Small intestine (tissue), 16 donors: ENCODE data around the gene PRDM12. TPM values are rescaled to one million over a fixed set of nuclear protein-coding genes. Genes with fewer than 3 reads are reported as not detected.
A peak's percentile ranks its signal among the peaks of the same experiment; 100 is the strongest.

Source experiments
- DNase-seq, 2 donors: peaks; one replicate each; pipeline versions ENCODE4 v3.0.0 to v3.0.0-alpha.2; 2013
- FAIRE-seq: peaks from 2 replicates; lab custom pipeline; 2012; peaks lifted over from hg19 to GRCh38; lab: Jason Lieb, UNC
- H3K27ac ChIP-seq, 3 donors: one replicate each; pipeline ENCODE4 v1.5.1; 2013; ENCODE audit warnings: low read length in 2 of 3, mild to moderate bottlenecking in 2 of 3, control low read depth in 1 of 3, inconsistent platforms in 1 of 3, low read depth in 1 of 3, moderate library complexity in 1 of 3
- H3K27me3 ChIP-seq, 3 donors: one replicate each; pipeline ENCODE4 v1.6.1; 2013; ENCODE audit warnings: low read length in 3 of 3, inconsistent platforms in 1 of 3; ENCODE audit not compliant: control insufficient read depth in 3 of 3, insufficient read depth in 3 of 3
- H3K36me3 ChIP-seq, 3 donors: one replicate each; pipeline ENCODE4 v1.6.1; 2013; ENCODE audit warnings: low read length in 3 of 3, inconsistent platforms in 1 of 3, low read depth in 1 of 3, mild to moderate bottlenecking in 1 of 3, moderate library complexity in 1 of 3; ENCODE audit not compliant: control insufficient read depth in 3 of 3, insufficient read depth in 2 of 3
- H3K4me1 ChIP-seq, 3 donors: one replicate each; pipeline ENCODE4 v1.6.1; 2013; ENCODE audit warnings: low read length in 2 of 3, inconsistent platforms in 1 of 3, low read depth in 1 of 3, mild to moderate bottlenecking in 1 of 3, moderate library complexity in 1 of 3; ENCODE audit not compliant: control insufficient read depth in 3 of 3, insufficient read depth in 2 of 3
- H3K4me3 ChIP-seq, 3 donors: one replicate each; pipeline ENCODE4 v1.5.1; 2013; ENCODE audit warnings: low read length in 3 of 3, control low read depth in 1 of 3, inconsistent platforms in 1 of 3, low read depth in 1 of 3, mild to moderate bottlenecking in 1 of 3, moderate library complexity in 1 of 3
- H3K9me3 ChIP-seq, 2 donors: one replicate each; pipeline ENCODE4 v1.6.1; 2013; ENCODE audit warnings: low read depth in 1 of 2, low read length in 1 of 2; ENCODE audit not compliant: control insufficient read depth in 2 of 2, insufficient read depth in 1 of 2
- WGBS, 3 donors: extraction: QIAGEN DNeasy Blood & Tissue Kit; methylation state at CpG; one replicate each; pipeline ENCODE4 v1.1.7; 2013; 5-methylcytosine and 5-hydroxymethylcytosine counted together
- long read RNA-seq, 10 donors: transcript quantifications; one replicate each; lab custom pipeline, GENCODE V29; 2026
- polyA plus RNA-seq, 4 donors: library from polyadenylated mRNA; stranded (reverse) in 3 of 4; unstranded in 1 of 4; fragments of 200-250 nt in 3 of 4; fragments of 120-200 nt in 1 of 4; gene quantifications; one replicate each; pipeline versions ENCODE4 v1.2.1 to v1.2.3, GENCODE V29; 2013
- donor health status: healthy with polysubstance abuse.
- donor health status: control.
- donor health status: control.
- donor health status: Bipolar disorder and iron deficiency.
- donor health status: healthy.

Gene PRDM12
- polyA plus RNA-seq, result under 1 TPM in 3 of 4 donors, not detected in 1; 0.03 to 0.22 (median 0.09) TPM
- long read RNA-seq, donor 1, result 0 reads
- long read RNA-seq, donor 2, result 0 reads
- long read RNA-seq, donor 3, result 0 reads
- long read RNA-seq, donor 4, result 0 reads
- long read RNA-seq, donor 5, result 0 reads
- long read RNA-seq, donor 6, result 0 reads
- long read RNA-seq, donor 7, result 0 reads
- long read RNA-seq, donor 8, result 0 reads
- long read RNA-seq, donor 9, result 0 reads
- long read RNA-seq, donor 10, result 0 reads

- Histone ChIP-seq H3K36me3 (no peaks in the 10 kb centered on the region), H3K4me3 (no peak within 1 kb of the TSS), H3K9me3 (peaks cover 0 to 2% of the 10 kb centered on the region in 2 donors), H3K27me3 (peaks cover 46 to 92% (median 63%) of the 10 kb centered on the region in 3 donors), H3K4me1 (peaks cover 0 to 21% (median 5%) of the 10 kb centered on the region in 3 donors), H3K27ac (no peak within 1 kb of the TSS)
- 4 to 9% (median 5%) methylated on average over 52 to 76 of the region's 76 CpGs for WGBS, 3 donors
- FAIRE-seq, result no peak
- DNase-seq, result peak in 1 of 2 donors; percentile 38
Measured at GRCh38 chr9:130664251-130665028, at the start of gene PRDM12. PRDM12 (plus strand) TSS chr9:130664594; CDS start chr9:130664654, 60 bp downstream.

GRCh38 chr9:130616451-130616850 lies 47.9 kb upstream of the PRDM12 start:
- Histone ChIP-seq H3K4me3 (no peak overlapping the region), H3K27me3 (no peaks in the 10 kb centered on the region), H3K27ac (peak overlapping the region in 1 of 3 donors; percentile 27), H3K36me3 (peaks cover 28 to 66% (median 34%) of the 10 kb centered on the region in 3 donors), H3K4me1 (no peaks in the 10 kb centered on the region), H3K9me3 (no peaks in the 10 kb centered on the region)
- DNase-seq (peak in 1 of 2 donors; percentile 44), FAIRE-seq (no peak)
- 19 to 70% (median 52%) methylated on average over 10 of the region's 10 CpGs for WGBS, 3 donors

GRCh38 chr9:130623466-130623865 lies 40.9 kb upstream of the PRDM12 start:
- Histone ChIP-seq H3K4me1 (no peaks in the 10 kb centered on the region), H3K36me3 (peaks cover 20 to 78% (median 37%) of the 10 kb centered on the region in 3 donors), H3K27ac (no peak overlapping the region), H3K27me3 (no peaks in the 10 kb centered on the region), H3K9me3 (no peaks in the 10 kb centered on the region), H3K4me3 (no peak overlapping the region)
- 90 to 93% (median 91%) methylated on average over 10 of the region's 10 CpGs for WGBS, 3 donors
- FAIRE-seq (no peak), DNase-seq (no peak)

- peaks cover 20 to 77% (median 34%) of the 10 kb centered on the region in 3 donors for H3K36me3 ChIP-seq
- H3K9me3 ChIP-seq, result no peaks in the 10 kb centered on the region
- H3K4me3 ChIP-seq, result no peak overlapping the region
- no peak overlapping the region for H3K27ac ChIP-seq
- H3K4me1 ChIP-seq, result no peaks in the 10 kb centered on the region
- no peak for FAIRE-seq
- DNase-seq, result no peak
- no peaks in the 10 kb centered on the region for H3K27me3 ChIP-seq
- 89 to 95% (median 90%) methylated on average over 4 of the region's 4 CpGs for WGBS, 3 donors
Measured at GRCh38 chr9:130624154-130624553, 40.2 kb upstream of the PRDM12 start.

GRCh38 chr9:130626249-130626996 lies 38.0 kb upstream of the PRDM12 start:
- no peak for FAIRE-seq
- 83 to 92% (median 85%) methylated on average over 21 of the region's 21 CpGs for WGBS, 3 donors
- no peaks in the 10 kb centered on the region for H3K4me1 ChIP-seq
- DNase-seq, result no peak
- H3K36me3 ChIP-seq, result peaks cover 13 to 84% (median 26%) of the 10 kb centered on the region in 3 donors
- H3K27me3 ChIP-seq, result no peaks in the 10 kb centered on the region
- H3K9me3 ChIP-seq, result no peaks in the 10 kb centered on the region
- H3K27ac ChIP-seq, result no peak overlapping the region
- no peak overlapping the region for H3K4me3 ChIP-seq

GRCh38 chr9:130627051-130627450 lies 37.3 kb upstream of the PRDM12 start:
- no peak overlapping the region for H3K4me3 ChIP-seq
- WGBS, 3 donors, result 84 to 93% (median 91%) methylated on average over 10 of the region's 10 CpGs
- no peak for FAIRE-seq
- no peak for DNase-seq
- no peaks in the 10 kb centered on the region for H3K9me3 ChIP-seq
- peaks cover 13 to 85% (median 27%) of the 10 kb centered on the region in 3 donors for H3K36me3 ChIP-seq
- H3K27ac ChIP-seq, result no peak overlapping the region
- no peaks in the 10 kb centered on the region for H3K4me1 ChIP-seq
- no peaks in the 10 kb centered on the region for H3K27me3 ChIP-seq

- no peaks in the 10 kb centered on the region for H3K9me3 ChIP-seq
- FAIRE-seq (no peak), DNase-seq (no peak)
- no peaks in the 10 kb centered on the region for H3K4me1 ChIP-seq
- no peaks in the 10 kb centered on the region for H3K27me3 ChIP-seq
- H3K4me3 ChIP-seq, result no peak overlapping the region
- H3K27ac ChIP-seq, result no peak overlapping the region
- 86 to 88% (median 88%) methylated on average over 23 of the region's 23 CpGs for WGBS, 3 donors
- H3K36me3 ChIP-seq, result peaks cover 15 to 92% (median 31%) of the 10 kb centered on the region in 3 donors
Measured at GRCh38 chr9:130627896-130628792, 36.2 kb upstream of the PRDM12 start.
